OCI-LY7 (cell line): ENCODE measurements around the gene OPRM1. TPM values are rescaled to one million over a fixed set of nuclear protein-coding genes. Genes with fewer than 3 reads are reported as not detected.

Source experiments
- BruUV-seq: library from RNA; stranded (reverse); fragments of 400-500 nt; replicated peaks from 2 replicates; lab custom pipeline; 2021; lab: Mats Ljungman, UMichigan
- CTCF ChIA-PET: fragments of 300-600 bp; sonication (Branson Sonifier 250); formaldehyde crosslinking; loops from one replicate; lab custom pipeline; 2022; ENCODE audit warnings: antibody characterized with exemption; ENCODE audit not compliant: unreplicated experiment; lab: Charles Lee
- POLR2A ChIA-PET: fragments of 300-600 bp; sonication (Branson Sonifier 250); formaldehyde crosslinking; loops from one replicate; lab custom pipeline; 2022; ENCODE audit warnings: antibody characterized with exemption; lab: Charles Lee
- DNase-seq: peaks from one replicate; pipeline ENCODE4 v3.0.0-alpha.2; 2015; ENCODE audit warnings: low spot score
- H2AFZ ChIP-seq: fragments of 200-600 bp; sonication (generic), shearing (Covaris generic); 2 replicates; pipeline ENCODE4 v1.6.1; 2014; ENCODE audit warnings: mild to moderate bottlenecking, antibody characterized with exemption, low read length, moderate library complexity
- H3K27ac ChIP-seq: fragments of 200-600 bp; sonication (generic); 2 replicates; pipeline ENCODE4 v1.5.1; 2014; ENCODE audit warnings: mixed run types, low read depth, mild to moderate bottlenecking, moderate library complexity, low read length, inconsistent platforms; ENCODE audit not compliant: poor library complexity, severe bottlenecking
- H3K36me3 ChIP-seq: fragments of 200-600 bp; sonication (generic); 2 replicates; pipeline ENCODE4 v1.6.1; 2014; ENCODE audit warnings: mild to moderate bottlenecking, antibody characterized with exemption, low read length, moderate library complexity, mixed read lengths; ENCODE audit not compliant: insufficient read depth
- H3K4me1 ChIP-seq: fragments of 200-600 bp; sonication (generic); 2 replicates; pipeline ENCODE4 v1.5.1; 2014; ENCODE audit warnings: mild to moderate bottlenecking, low read length; ENCODE audit not compliant: insufficient read depth, poor library complexity, severe bottlenecking
- H3K4me2 ChIP-seq: fragments of 200-600 bp; sonication (generic); 2 replicates; pipeline ENCODE4 v1.6.1; 2014; ENCODE audit warnings: mild to moderate bottlenecking, low read length
- H3K4me3 ChIP-seq: fragments of 200-600 bp; sonication (generic); 2 replicates; pipeline ENCODE4 v1.5.1; 2014; ENCODE audit warnings: mild to moderate bottlenecking, low read depth, low read length; ENCODE audit not compliant: poor library complexity, severe bottlenecking
- H3K79me2 ChIP-seq: fragments of 200-600 bp; sonication (generic); 2 replicates; pipeline ENCODE4 v1.6.1; 2016; ENCODE audit warnings: low read depth, mild to moderate bottlenecking, low read length, moderate library complexity, mixed read lengths; ENCODE audit not compliant: insufficient read depth
- H3K9me2 ChIP-seq: fragments of 200-600 bp; sonication (generic); 2 replicates; pipeline ENCODE4 v1.6.1; 2016; ENCODE audit warnings: mild to moderate bottlenecking, low read length, mixed read lengths; ENCODE audit not compliant: insufficient read depth
- H3K9me3 ChIP-seq: fragments of 200-600 bp; sonication (generic); 2 replicates; pipeline ENCODE4 v1.6.1; 2014; ENCODE audit warnings: mild to moderate bottlenecking, mixed run types, low read length, mixed read lengths
- H4K20me1 ChIP-seq: fragments of 200-600 bp; sonication (generic); 2 replicates; pipeline ENCODE4 v1.6.1; 2014; ENCODE audit warnings: mild to moderate bottlenecking, antibody characterized with exemption, low read length, moderate library complexity, mixed read lengths; ENCODE audit not compliant: insufficient read depth
- EZH2phosphoT487 ChIP-seq: fragments of 200-600 bp; sonication (generic); IDR thresholded peaks from 2 replicates; pipeline ENCODE4 v1.6.1; 2018; ENCODE audit warnings: low read depth, borderline replicate concordance, mild to moderate bottlenecking, mixed run types, antibody characterized with exemption, low read length, moderate library complexity, mixed read lengths
- intact Hi-C: fragments of 100-400 bp; cut with micrococcal nuclease; formaldehyde crosslinking; loops from one replicate; pipeline ENCODE4 v1.10.0; 2022; ENCODE audit not compliant: unreplicated experiment
- total RNA-seq, 2 experiments: library from RNA; depleted of rRNA in 1 of 2; stranded (reverse); fragments of >200 nt in 1 of 2; shearing (Covaris generic) in 1 of 2; gene quantifications; 2 replicates each; pipeline ENCODE4 v1.2.3, GENCODE V29; 2014 to 2022
- TF ChIP-seq, protein P1 (sequence below): fragments of 200-600 bp; sonication (generic); conservative IDR thresholded peaks from 2 replicates; pipeline ENCODE4 v1.5.1; 2014; ENCODE audit warnings: mild to moderate bottlenecking, antibody characterized with exemption, low read length, moderate library complexity, mixed read lengths

Gene OPRM1
- total RNA-seq, 2 experiments from 2014 or later, result not detected

DNA sequence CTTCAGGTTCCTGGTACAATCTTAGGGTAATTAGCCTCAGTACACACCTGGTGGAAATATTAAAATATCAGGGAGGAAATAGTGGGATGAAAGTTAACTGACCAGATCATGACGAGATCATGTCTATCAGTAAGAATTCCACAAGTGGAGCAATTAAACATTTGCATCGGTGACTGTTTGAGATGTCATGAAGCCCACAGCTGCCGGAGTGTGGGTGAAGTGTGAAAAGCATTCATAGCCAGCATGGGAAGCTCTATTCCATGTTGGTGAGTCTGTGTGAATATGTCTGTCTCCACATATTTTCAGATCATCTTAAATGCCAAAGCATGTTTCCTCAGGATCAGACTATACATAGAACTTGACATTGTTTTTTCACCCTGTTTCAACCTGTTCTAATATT lies 174.7 kb downstream of the OPRM1 start:
- POLR2A ChIA-PET, result interaction anchor here (0.5 kb wide), 1 partner anchor 19 kb away, joined by 5 read pairs; no protein-coding TSS in a partner anchor
- CTCF ChIA-PET, result no interaction called here

DNA sequence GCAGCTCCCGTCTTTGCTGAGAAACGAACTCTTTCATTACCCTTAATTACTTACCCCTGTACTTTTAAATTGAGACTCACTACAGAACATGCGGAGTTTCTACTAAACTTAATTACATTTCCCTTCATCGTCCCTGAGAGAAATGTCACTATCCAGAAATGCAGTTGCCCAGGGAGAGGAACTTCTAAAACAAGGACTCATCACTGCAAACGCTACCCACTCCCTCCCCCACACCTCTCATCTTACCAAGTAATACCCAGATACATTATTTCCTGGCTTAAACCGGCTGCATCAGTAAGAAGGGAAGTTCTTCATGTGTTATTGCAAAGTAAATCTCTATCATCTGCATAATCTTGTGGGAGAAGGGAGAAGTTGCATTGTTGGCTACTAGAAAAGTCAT lies 179.3 kb downstream of the OPRM1 start:
- no peaks in the 10 kb centered on the region for H3K79me2 ChIP-seq

More for the DNA sequence above, 174.7 kb downstream of the OPRM1 start:
- H2AFZ ChIP-seq, result no peak overlapping the region
- no peak overlapping the region for H3K27ac ChIP-seq
- H3K4me3 ChIP-seq, result no peak overlapping the region
- no peak for DNase-seq
- H3K79me2 ChIP-seq, result no peaks in the 10 kb centered on the region
- intact Hi-C loops, result no loop called here
- no peak for TF ChIP-seq EZH2phosphoT487
- TF ChIP-seq, protein P1, sequence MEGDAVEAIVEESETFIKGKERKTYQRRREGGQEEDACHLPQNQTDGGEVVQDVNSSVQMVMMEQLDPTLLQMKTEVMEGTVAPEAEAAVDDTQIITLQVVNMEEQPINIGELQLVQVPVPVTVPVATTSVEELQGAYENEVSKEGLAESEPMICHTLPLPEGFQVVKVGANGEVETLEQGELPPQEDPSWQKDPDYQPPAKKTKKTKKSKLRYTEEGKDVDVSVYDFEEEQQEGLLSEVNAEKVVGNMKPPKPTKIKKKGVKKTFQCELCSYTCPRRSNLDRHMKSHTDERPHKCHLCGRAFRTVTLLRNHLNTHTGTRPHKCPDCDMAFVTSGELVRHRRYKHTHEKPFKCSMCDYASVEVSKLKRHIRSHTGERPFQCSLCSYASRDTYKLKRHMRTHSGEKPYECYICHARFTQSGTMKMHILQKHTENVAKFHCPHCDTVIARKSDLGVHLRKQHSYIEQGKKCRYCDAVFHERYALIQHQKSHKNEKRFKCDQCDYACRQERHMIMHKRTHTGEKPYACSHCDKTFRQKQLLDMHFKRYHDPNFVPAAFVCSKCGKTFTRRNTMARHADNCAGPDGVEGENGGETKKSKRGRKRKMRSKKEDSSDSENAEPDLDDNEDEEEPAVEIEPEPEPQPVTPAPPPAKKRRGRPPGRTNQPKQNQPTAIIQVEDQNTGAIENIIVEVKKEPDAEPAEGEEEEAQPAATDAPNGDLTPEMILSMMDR, result no peak
- no peaks in the 10 kb centered on the region for H3K9me2 ChIP-seq
- H3K9me3 ChIP-seq, result no peaks in the 10 kb centered on the region
- BruUV-seq, result no TSS peak
- no peak overlapping the region for H3K4me2 ChIP-seq
- no peaks in the 10 kb centered on the region for H3K4me1 ChIP-seq
- no peaks in the 10 kb centered on the region for H4K20me1 ChIP-seq
- no peaks in the 10 kb centered on the region for H3K36me3 ChIP-seq

DNA sequence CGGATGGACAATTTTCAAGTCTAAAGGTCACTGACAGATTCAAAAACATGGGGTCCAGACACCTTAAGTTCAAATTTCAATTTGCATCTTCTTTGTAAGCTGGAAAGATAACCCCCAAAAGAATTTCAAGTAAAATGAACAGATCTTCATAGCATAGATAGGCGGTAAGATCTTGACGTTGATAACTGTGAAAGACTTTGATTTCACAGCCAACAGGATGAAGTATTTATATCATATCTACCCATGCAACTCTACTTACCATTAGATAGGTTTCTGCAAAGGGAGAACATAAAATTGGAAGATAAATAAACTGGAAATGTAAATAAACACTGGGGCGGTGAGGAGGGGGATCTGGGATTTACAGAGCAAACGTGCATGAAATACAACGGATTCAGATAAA lies 179.7 kb downstream of the OPRM1 start:
- no peak for DNase-seq
- no peak overlapping the region for H3K27ac ChIP-seq
- intact Hi-C loops, result no loop called here
- H3K9me2 ChIP-seq, result no peaks in the 10 kb centered on the region
- no TSS peak for BruUV-seq
- no peaks in the 10 kb centered on the region for H3K9me3 ChIP-seq
- TF ChIP-seq EZH2phosphoT487, result no peak
- TF ChIP-seq, protein P1, result no peak
- no peaks in the 10 kb centered on the region for H4K20me1 ChIP-seq
- H3K4me2 ChIP-seq, result no peak overlapping the region
- H2AFZ ChIP-seq, result no peak overlapping the region
- H3K4me1 ChIP-seq, result no peaks in the 10 kb centered on the region
- H3K4me3 ChIP-seq, result no peak overlapping the region
- no peaks in the 10 kb centered on the region for H3K36me3 ChIP-seq
- H3K79me2 ChIP-seq, result no peaks in the 10 kb centered on the region
- CTCF ChIA-PET, result no interaction called here
- POLR2A ChIA-PET, result interaction anchor here (0.7 kb wide), 1 partner anchor 87 kb away, joined by 3 read pairs; no protein-coding TSS in a partner anchor

More for the DNA sequence above, 179.3 kb downstream of the OPRM1 start:
- Histone ChIP-seq H2AFZ (no peak overlapping the region), H3K4me2 (no peak overlapping the region), H3K36me3 (no peaks in the 10 kb centered on the region), H3K9me3 (no peaks in the 10 kb centered on the region), H3K27ac (no peak overlapping the region), H3K4me1 (no peaks in the 10 kb centered on the region), H3K4me3 (no peak overlapping the region), H3K9me2 (no peaks in the 10 kb centered on the region), H4K20me1 (no peaks in the 10 kb centered on the region)
- TF ChIP-seq, protein P1, result no peak
- TF ChIP-seq EZH2phosphoT487, result no peak
- ChIA-PET POLR2A (interaction anchor here (0.7 kb wide), 1 partner anchor 87 kb away, joined by 3 read pairs; no protein-coding TSS in a partner anchor), CTCF (no interaction called here)
- DNase-seq, result no peak
- BruUV-seq, result no TSS peak
- intact Hi-C loops, result no loop called here
